Measurements from ENCODE around the gene BRIP1.
"Not testable (repeated sequence)": the region's sequence is repeated elsewhere in the genome, so short reads cannot be mapped to it uniquely, and the experiment has no call there.

Gene BRIP1

GRCh38 chr17:61862975-61863800 lies at the start of gene BRIP1:
Gene BRIP1, minus strand, starts transcription at chr17:61863528. Its CDS starts 1,989 bp downstream, at chr17:61861539.
- peak; percentile 95 for DNase-seq (ENCODE audit: low spot score)

DNA sequence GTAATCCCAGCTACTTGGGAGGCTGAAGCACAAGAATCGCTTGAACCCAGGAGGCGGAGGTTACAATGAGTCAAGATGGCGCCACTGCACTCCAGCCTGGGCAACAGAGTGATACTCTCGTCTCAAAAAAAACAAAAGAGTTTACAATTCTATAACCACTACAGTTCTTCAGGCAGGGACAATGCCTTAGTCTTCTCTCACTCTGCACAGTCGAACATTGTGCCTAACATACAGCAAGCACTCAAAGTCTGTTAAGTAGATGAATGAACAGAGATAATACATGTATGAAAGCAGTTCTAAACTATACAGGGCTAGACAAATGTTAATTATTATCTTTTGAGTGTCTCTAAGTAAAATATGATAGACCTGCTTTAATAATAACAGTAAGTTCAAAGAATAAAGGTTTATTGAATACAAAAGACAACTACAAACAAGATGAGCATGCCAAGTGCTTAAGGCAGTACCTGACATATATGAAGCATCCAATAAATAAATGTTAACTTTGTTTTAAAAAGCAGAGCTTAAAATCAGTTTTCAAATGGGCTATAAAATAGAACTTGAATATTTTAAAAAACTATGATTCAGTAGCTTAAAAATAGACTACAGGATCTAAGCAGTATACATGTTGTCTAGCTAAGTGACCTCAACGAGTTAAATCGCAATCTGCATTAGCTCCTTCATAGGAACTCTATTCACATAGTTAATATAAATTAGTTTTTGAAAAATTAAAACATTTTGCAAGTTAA lies 45.1 kb upstream of the BRIP1 start:
- no peak for DNase-seq (ENCODE audit: low spot score)

GRCh38 chr17:61907361-61907760 lies 44.0 kb upstream of the BRIP1 start:
- no peak for DNase-seq (ENCODE audit: low spot score)

DNA sequence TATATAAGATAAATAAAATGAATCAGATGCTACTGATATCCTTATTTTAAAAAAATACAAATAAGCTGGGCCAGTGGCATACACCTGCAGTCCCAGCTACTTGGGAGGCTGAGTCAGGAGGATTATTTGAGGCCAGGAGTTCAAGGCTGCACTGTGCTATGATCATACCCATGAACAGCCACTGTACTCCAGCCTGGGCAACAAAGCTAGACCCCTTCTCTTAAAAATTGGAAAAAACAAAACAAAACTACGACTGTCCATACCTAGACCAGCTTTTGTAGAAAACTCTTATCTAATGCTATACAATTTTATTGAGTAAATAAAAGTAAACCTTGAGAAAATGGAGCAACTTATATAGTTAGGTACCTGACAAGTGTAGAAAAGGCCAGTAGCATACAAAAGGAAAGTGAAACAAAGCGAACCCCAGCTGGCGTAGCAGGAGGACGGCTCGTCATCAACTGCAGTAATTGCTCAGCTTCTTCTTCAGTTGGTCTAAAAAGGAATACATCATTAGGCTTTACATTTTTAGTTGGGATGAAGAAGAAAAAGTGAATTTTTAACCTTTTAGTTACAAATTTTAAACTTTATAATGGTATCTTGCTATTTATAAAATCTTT lies 40.9 kb upstream of the BRIP1 start:
- DNase-seq (ENCODE audit: low spot score) = no peak

DNA sequence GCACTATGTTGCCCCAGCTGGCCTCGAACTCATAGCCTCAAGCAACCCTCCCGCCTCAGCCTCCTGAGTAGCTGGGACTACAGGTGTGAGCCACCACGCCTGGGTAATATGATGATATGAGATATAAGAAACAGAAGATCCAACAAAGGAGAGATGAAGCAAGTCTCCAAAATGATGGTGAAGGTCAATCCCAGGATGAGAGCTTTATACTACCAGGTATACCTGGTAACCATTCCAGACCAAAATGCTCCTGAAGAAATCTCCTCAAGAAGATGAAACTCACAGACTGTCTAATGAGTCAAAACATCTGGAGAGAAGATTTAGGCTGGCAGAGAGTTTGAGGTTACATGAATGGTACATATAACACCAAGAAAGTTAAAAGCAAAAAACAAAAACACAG lies 39.9 kb upstream of the BRIP1 start:
- DNase-seq (ENCODE audit: low spot score) = no peak

DNA sequence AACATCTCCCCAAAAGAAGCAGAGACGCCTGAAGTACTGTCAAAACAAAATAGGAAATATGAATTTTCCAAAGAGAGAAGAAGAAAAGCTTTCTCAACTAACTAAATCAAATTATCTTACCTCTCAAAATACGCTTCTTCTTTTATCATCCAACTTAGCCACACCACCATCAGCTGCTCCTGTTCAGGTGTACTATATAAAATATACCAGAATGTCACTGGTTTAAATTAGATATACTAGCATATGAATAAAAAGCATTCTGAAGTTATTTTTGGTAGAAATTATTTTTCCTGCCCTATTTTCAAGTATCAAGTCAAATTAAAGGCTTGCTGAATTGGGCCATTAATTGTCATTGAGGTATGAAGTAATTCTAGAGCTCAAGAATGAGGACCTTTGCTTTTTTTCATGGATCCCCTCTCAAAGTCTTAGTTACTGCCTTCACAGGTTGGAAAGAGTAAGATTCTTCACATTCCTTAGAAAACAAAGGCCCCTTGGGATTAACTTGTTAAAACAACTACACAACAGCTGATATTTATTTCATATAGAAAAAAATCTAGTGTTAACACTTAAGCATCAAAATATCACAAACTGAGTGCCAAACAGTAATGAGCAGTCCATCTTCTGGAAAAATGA lies 34.3 kb upstream of the BRIP1 start:
- no peak for DNase-seq (ENCODE audit: low spot score)

DNA sequence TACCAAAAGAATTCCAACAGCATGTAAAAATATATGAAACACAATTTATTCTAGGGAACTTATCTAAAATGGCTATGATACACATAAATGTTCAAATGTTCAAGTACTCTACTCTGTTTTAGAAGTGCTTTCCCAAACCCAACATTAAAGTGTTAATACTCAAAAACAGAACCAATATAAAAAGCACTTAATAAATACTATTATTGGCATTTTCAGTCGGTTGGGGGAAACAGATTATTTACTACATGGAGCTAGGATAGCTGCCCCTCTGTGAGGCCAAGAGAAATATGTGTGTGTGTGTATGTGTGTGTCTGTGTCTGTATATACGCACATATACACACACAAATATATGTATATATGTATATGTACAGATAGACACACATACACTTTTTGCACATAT lies 32.1 kb upstream of the BRIP1 start:
- DNase-seq (ENCODE audit: low spot score) = no peak

DNA sequence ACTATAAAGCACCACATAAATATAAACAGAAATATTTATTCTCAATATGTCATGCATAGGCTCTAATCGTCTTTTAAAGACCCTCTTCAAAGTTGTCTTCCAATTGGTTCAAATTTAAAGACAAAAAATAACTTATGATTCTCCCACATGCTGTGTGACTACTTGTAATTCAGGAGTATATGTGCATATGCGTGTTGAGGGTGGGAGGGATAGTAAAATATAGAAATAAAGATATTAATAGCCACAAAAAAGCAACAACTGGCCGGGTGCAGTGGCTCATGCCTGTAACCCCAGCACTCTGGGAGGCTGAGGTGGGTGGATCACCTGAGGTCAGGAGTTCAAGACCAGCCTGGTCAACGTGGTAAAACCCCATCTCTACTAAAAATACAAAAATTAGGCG lies 31.0 kb upstream of the BRIP1 start:
- DNase-seq (ENCODE audit: low spot score) = not testable (repeated sequence)

DNA sequence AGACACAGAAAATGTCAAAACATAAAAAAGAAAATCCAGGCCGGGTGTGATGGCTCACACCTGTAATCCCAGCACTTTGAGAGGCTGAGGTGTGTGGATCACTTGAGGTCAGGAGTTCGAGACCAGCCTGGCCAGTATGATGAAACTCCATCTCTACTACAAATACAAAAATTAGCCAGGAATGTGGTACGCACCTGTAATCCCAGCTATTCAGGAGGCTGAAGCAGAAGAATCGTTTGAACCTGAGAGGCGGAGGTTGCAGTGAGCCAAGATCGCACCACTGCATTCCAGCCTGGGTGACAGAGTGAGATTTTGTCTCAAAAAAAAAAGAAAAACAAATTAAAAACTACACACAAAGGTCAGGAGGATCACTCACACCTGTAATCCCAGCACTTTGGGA lies 24.4 kb upstream of the BRIP1 start:
- DNase-seq (ENCODE audit: low spot score) = not testable (repeated sequence)

DNA sequence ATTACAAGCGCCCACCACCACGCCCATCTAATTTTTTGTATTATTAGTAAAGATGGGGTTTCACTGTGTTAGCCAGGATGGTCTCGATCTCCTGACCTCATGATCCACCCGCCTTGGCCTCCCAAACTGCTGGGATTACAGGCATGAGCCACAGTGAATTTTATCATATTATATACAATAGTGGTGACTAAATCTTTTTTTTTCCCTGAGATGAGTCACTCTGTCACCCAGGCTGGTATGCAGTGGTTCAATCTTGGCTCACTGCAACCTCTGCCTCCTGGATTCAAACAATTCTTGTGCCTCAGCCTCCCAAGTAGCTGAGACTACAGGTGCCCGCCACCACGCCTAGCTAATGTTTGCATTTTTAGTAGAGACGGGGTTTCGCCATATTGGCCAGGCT lies 22.5 kb upstream of the BRIP1 start:
- DNase-seq (ENCODE audit: low spot score) = not testable (repeated sequence)

DNA sequence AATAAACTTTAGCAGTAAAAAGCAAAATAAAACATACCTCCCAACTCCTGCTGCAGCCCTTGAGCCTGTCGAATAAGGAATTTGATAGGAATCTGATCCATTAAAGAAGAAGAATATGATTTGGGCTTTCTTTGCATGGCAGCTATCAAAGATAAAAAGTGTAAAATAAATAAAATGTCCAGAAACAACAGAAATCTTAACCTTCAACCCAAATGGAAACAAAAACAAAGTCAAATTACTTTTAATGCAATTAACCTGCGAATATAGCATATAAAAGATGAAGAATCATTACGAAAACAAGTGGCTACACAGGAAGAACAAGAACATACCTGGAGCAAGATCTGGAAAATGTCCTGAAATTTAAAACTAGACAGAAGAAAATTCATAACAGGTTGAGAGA lies 21.5 kb upstream of the BRIP1 start:
- no peak for DNase-seq (ENCODE audit: low spot score)

GRCh38 chr17:61880589-61881102 lies 17.3 kb upstream of the BRIP1 start:
- no peak for DNase-seq (ENCODE audit: low spot score)

DNA sequence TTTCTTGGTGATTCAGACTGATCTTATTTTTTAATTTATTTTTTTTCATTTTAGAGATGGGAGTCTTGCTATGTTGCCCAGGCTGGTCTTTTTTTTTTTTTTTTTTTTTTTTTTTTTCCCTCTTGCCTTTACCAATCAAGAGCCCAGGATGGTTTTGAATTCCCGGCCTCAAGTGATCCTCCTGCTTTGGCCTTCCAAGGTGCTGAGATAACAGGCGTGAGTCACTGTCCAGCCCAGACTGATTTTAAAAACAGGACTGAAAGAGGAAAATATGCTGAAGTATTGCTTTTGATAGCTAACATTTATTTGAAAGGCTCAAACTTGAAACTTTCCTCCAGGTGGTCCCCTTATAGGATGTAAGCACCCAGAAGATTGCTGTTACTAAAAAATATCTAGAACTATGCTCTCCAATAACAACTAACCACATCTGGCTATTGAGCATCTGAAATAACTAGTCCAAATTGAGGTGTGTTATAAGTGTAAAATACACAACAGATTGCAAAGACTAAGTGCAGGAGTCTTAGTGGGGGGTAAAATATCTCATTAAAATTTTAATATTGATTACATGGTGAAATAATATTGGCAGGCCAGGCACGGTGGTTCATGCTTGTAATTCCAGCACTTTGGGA lies 15.8 kb upstream of the BRIP1 start:
- no peak for DNase-seq (ENCODE audit: low spot score)

GRCh38 chr17:61878520-61878919 lies 15.2 kb upstream of the BRIP1 start:
- DNase-seq (ENCODE audit: low spot score) = no peak

GRCh38 chr17:61877837-61878236 lies 14.5 kb upstream of the BRIP1 start:
- no peak for DNase-seq (ENCODE audit: low spot score)

DNA sequence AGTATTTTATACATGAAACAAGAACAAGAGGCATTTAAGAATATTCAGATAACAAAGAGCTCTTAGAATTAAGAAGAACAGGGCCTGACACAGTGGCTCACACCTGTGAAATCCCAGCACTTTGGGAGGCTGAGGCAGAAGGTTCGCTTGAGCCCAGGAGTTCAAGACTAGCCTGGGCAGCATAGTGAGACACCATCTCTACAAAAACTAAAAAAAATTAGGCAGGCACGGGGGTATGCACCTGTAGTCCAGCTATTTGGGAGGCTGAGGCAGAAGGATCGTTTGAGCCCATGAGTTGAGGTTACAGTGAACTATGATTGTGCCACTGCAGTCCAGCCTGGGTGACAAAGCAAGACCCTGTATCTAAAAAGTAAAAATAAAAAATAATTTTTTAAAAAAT lies 12.5 kb upstream of the BRIP1 start:
- no peak for DNase-seq (ENCODE audit: low spot score)

GRCh38 chr17:61875285-61875684 lies 12.0 kb upstream of the BRIP1 start:
- no peak for DNase-seq (ENCODE audit: low spot score)

DNA sequence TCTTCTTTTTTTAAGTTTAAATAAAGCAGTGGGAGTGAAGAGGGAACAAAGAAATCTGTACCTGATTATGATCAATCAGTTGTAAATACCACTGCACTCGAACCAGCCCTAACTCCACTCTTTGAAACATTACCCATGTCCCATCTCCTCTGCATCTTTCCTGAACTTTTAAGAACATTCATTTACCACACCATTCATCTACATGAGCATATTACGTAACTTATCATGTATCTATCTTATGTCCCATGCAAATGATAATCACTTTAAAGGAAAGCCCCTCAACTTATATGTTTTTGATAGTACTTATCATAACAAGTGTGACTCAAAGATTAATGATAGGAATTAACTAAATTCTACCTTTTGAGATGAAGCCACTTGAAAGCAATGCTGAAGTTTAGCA lies 10.7 kb upstream of the BRIP1 start:
- DNase-seq (ENCODE audit: low spot score) = no peak

- no peak for DNase-seq (ENCODE audit: low spot score)
These were observed 8.8 kb upstream of the BRIP1 start for GRCh38 chr17:61872099-61872498.

GRCh38 chr17:61869138-61869537 lies 5.8 kb upstream of the BRIP1 start:
- no peak for DNase-seq (ENCODE audit: low spot score)

GRCh38 chr17:61868074-61868473 lies 4.7 kb upstream of the BRIP1 start:
- DNase-seq (ENCODE audit: low spot score) = no peak

GRCh38 chr17:61867033-61867432 lies 3.7 kb upstream of the BRIP1 start:
- DNase-seq (ENCODE audit: low spot score) = no peak
